Measurements from ENCODE around the gene TMEM59. TPM values are rescaled to one million over a fixed set of nuclear protein-coding genes. Genes with fewer than 3 reads are reported as not detected.

Gene TMEM59
- total RNA-seq, 1 experiment from 2014 or later, result 121 TPM

GRCh38 chr1:53984726-53985125, 68.3 kb downstream of the TMEM59 start:
- H2AFZ ChIP-seq (ENCODE audit: low read depth, low read length, poor library complexity, severe bottlenecking), result no peak overlapping the region
- ChIA-PET POLR2A (no interaction called here), CTCF (no interaction called here), RAD21 (ENCODE audit: low non-redundant PET in 1 of 2, low total read pairs in 2 of 2, uncharacterized antibody in 2 of 2, unreplicated experiment in 2 of 2) (no interaction called here)
- ATAC-seq (no peak), DNase-seq (ENCODE audit: low read depth, low spot score) (no peak)
- intact Hi-C loops (cut with micrococcal nuclease), result no loop called here
- no TSS peak for BruUV-seq (replicated peaks)
- H3K4me3 ChIP-seq (replicated peaks in 1 of 2; ENCODE audit: low read depth in 1 of 2, low read length in 2 of 2), result no peak overlapping the region
- H3K79me2 ChIP-seq (ENCODE audit: insufficient read depth, low read length), result no peaks in the 10 kb centered on the region
- no peaks in the 10 kb centered on the region for H3K36me3 ChIP-seq (ENCODE audit: control insufficient read depth in 1 of 2, insufficient read depth in 2 of 2, low read length in 2 of 2)
- H3K27me3 ChIP-seq (ENCODE audit: insufficient read depth, low read length), result no peaks in the 10 kb centered on the region
- no peak overlapping the region for H3K9ac ChIP-seq (ENCODE audit: low read length)
- no peak overlapping the region for H3K4me2 ChIP-seq (ENCODE audit: low read length)
- no peaks in the 10 kb centered on the region for H3K9me3 ChIP-seq (ENCODE audit: control insufficient read depth in 1 of 2, insufficient read depth in 1 of 2, low read depth in 1 of 2, low read length in 2 of 2)
- no peaks in the 10 kb centered on the region for H4K20me1 ChIP-seq (ENCODE audit: insufficient read depth)
- peaks cover 7% of the 10 kb centered on the region in 2 experiments; a peak in 3 of 4 replicates for H3K4me1 ChIP-seq (ENCODE audit: control insufficient read depth in 1 of 2, insufficient read depth in 2 of 2, low read length in 2 of 2)
- H3K9me2 ChIP-seq (ENCODE audit: insufficient read depth), result no peaks in the 10 kb centered on the region
- no peak overlapping the region for H3K27ac ChIP-seq (ENCODE audit: low read depth, low read length)
- TF ChIP-seq MAX (IDR thresholded peaks at IDR 0.05) (no peak), EZH2phosphoT487 (IDR thresholded peaks at IDR 0.05; ENCODE audit: borderline replicate concordance) (no peak), JUND (IDR thresholded peaks at IDR 0.05) (no peak), CEBPB (IDR thresholded peaks at IDR 0.05; ENCODE audit: low read depth) (no peak), ELF1 (IDR thresholded peaks at IDR 0.05; ENCODE audit: borderline replicate concordance, low read depth) (no peak), EZH2 (IDR thresholded peaks at IDR 0.05) (no peak), SP1 (IDR thresholded peaks at IDR 0.05; ENCODE audit: low read depth) (no peak), POLR2AphosphoS5 (IDR thresholded peaks at IDR 0.05; ENCODE audit: low read depth, low read length) (no peak), FOSL1 (IDR thresholded peaks at IDR 0.05; ENCODE audit: low read depth) (no peak), CBX3 (IDR thresholded peaks at IDR 0.05; ENCODE audit: low read depth) (no peak), EGR1 (IDR thresholded peaks at IDR 0.05; ENCODE audit: low read depth) (no peak), TCF7L2 (IDR thresholded peaks at IDR 0.05; ENCODE audit: borderline replicate concordance, extremely low read depth, insufficient read depth, insufficient read length) (no peak), SIN3A (IDR thresholded peaks at IDR 0.05; ENCODE audit: low read depth) (no peak), REST (IDR thresholded peaks at IDR 0.05; ENCODE audit: low read depth) (no peak), ZNF274 (IDR thresholded peaks at IDR 0.05; ENCODE audit: low read depth, low read length) (no peak), SRF (IDR thresholded peaks at IDR 0.05; ENCODE audit: low read depth) (no peak)
